T-cell (primary cell): ENCODE results near the gene TTC7B. TPM values are rescaled to one million over a fixed set of nuclear protein-coding genes. Genes with fewer than 3 reads are reported as not detected.

ENCODE experiments used
- ATAC-seq, 4 experiments: fragments of 200-7000 bp in 3 of 4; fragments of 150-1000 bp in 1 of 4; cut with Tn5 transposase; replicated peaks in 1 of 4; 1 replicate in 3 of 4; 2 replicates in 1 of 4; pipeline ENCODE4 v1.10.0; 2021; ENCODE audit warnings: moderate library complexity in 3 of 4, mild to moderate bottlenecking in 2 of 4, moderate number of reproducible peaks in 1 of 4
- CTCF ChIA-PET, 2 donors: fragments of 300-600 bp; sonication (Branson Sonifier 250); formaldehyde crosslinking; loops; one replicate each; lab custom pipeline; 2022; ENCODE audit warnings: antibody characterized with exemption in 2 of 2; lab: Charles Lee
- POLR2A ChIA-PET, 2 donors: fragments of 300-600 bp; sonication (Branson Sonifier 250); formaldehyde crosslinking; loops; one replicate each; lab custom pipeline; 2022; ENCODE audit warnings: antibody characterized with exemption in 2 of 2; lab: Charles Lee
- DNase-seq, 35 experiments: peaks; one replicate each; pipeline versions ENCODE4 v3.0.0 to v3.0.0-alpha.2; 2013 to 2023
- H3K27ac ChIP-seq: one replicate; pipeline ENCODE4 v1.5.1; 2013; ENCODE audit warnings: low read length
- H3K27me3 ChIP-seq, 2 experiments: replicated peaks in 1 of 2; 1 replicate in 1 of 2; 2 replicates in 1 of 2; pipeline versions ENCODE4 v1.6.1 to v1.7.0; 2013; ENCODE audit warnings: low read length in 1 of 2, mixed read lengths in 1 of 2; ENCODE audit not compliant: control insufficient read depth in 2 of 2, insufficient read depth in 2 of 2; ENCODE audit errors: extremely low read depth in 1 of 2
- H3K36me3 ChIP-seq, 2 donors: 1 replicate in 1 of 2; 2 replicates in 1 of 2; pipeline versions ENCODE4 v1.6.1 to v1.7.0; 2013; ENCODE audit warnings: low read length in 1 of 2; ENCODE audit not compliant: control insufficient read depth in 2 of 2, insufficient read depth in 1 of 2; ENCODE audit errors: extremely low read depth in 1 of 2
- H3K4me1 ChIP-seq, 2 experiments: 1 replicate in 1 of 2; 2 replicates in 1 of 2; pipeline versions ENCODE4 v1.6.1 to v1.7.0; 2013; ENCODE audit warnings: low read length in 2 of 2, mixed read lengths in 1 of 2; ENCODE audit not compliant: insufficient read depth in 2 of 2, control insufficient read depth in 1 of 2; ENCODE audit errors: extremely low read depth in 1 of 2
- H3K4me3 ChIP-seq, 2 donors: 1 replicate in 1 of 2; 2 replicates in 1 of 2; pipeline versions ENCODE4 v1.5.1 to v1.7.0; 2013; ENCODE audit warnings: mild to moderate bottlenecking in 2 of 2, low read length in 1 of 2, moderate library complexity in 1 of 2; ENCODE audit not compliant: control insufficient read depth in 1 of 2; ENCODE audit errors: extremely low read depth in 1 of 2
- H3K9me3 ChIP-seq: 2 replicates; pipeline ENCODE4 v1.7.0; 2013
- H3K27ac Mint-ChIP-seq, 2 donors: one replicate each; pipeline ENCODE4 v1.8.0; 2020 to 2021; ENCODE audit warnings: mild to moderate bottlenecking in 2 of 2, mixed read lengths in 2 of 2
- H3K27me3 Mint-ChIP-seq, 2 donors: one replicate each; pipeline ENCODE4 v1.8.0; 2021 to 2022; ENCODE audit warnings: mixed read lengths in 2 of 2
- H3K36me3 Mint-ChIP-seq: one replicate; pipeline ENCODE4 v1.8.0; 2021; ENCODE audit warnings: mixed read lengths
- H3K4me1 Mint-ChIP-seq, 3 donors: one replicate each; pipeline ENCODE4 v1.8.0; 2020 to 2022; ENCODE audit warnings: mixed read lengths in 3 of 3, mild to moderate bottlenecking in 1 of 3
- H3K4me3 Mint-ChIP-seq, 3 donors: one replicate each; pipeline ENCODE4 v1.8.0; 2020 to 2022; ENCODE audit warnings: mild to moderate bottlenecking in 3 of 3, mixed read lengths in 3 of 3, moderate library complexity in 3 of 3
- H3K9me3 Mint-ChIP-seq, 3 donors: one replicate each; pipeline ENCODE4 v1.8.0; 2020 to 2022; ENCODE audit warnings: mixed read lengths in 3 of 3
- WGBS: methylation state at CpG from one replicate; pipeline ENCODE4 v1.1.5; 2013; ENCODE audit warnings: missing lambda C conversion rate; ENCODE audit not compliant: insufficient coverage; 5-methylcytosine and 5-hydroxymethylcytosine counted together
- total RNA-seq, 35 experiments: library from RNA in 6 of 35; stranded (reverse) in 6 of 35; fragments of 120-200 nt in 1 of 35; gene quantifications; one replicate each; pipeline versions ENCODE4 v1.2.1 to v1.2.4 and lab custom pipeline; 2013 to 2026

The TTC7B gene
- total RNA-seq, 5 donors from 2014 or later (not counting 1 experiment from before 2014, with no cell fraction given), result 1.5 to 2.6 (median 1.7) TPM

- H3K27ac Mint-ChIP-seq, result no peak overlapping the region
- H3K27me3 ChIP-seq, result peaks cover 0 to 11% of the 10 kb centered on the region in 2 experiments
- H3K27ac ChIP-seq, result no peak overlapping the region
- DNase-seq (no peak), ATAC-seq (no peak)
- CTCF ChIA-PET, result no interaction called here
- no peaks in the 10 kb centered on the region for H3K36me3 Mint-ChIP-seq
- H3K4me3 ChIP-seq, result no peak overlapping the region
- POLR2A ChIA-PET, result no interaction called here
- H3K9me3 Mint-ChIP-seq, result no peaks in the 10 kb centered on the region
- H3K4me1 Mint-ChIP-seq, result peaks cover 0 to 2% (median 0%) of the 10 kb centered on the region in 3 donors
- 78% methylated on average over 8 of the region's 10 CpGs for WGBS
- H3K9me3 ChIP-seq, result no peaks in the 10 kb centered on the region
- no peaks in the 10 kb centered on the region for H3K27me3 Mint-ChIP-seq
- peaks cover 0 to 3% of the 10 kb centered on the region in 2 experiments for H3K4me1 ChIP-seq
- H3K4me3 Mint-ChIP-seq, result no peak overlapping the region
- no peaks in the 10 kb centered on the region for H3K36me3 ChIP-seq
These were observed 278.1 kb downstream of the TTC7B start for GRCh38 chr14:90538095-90538494.

DNA sequence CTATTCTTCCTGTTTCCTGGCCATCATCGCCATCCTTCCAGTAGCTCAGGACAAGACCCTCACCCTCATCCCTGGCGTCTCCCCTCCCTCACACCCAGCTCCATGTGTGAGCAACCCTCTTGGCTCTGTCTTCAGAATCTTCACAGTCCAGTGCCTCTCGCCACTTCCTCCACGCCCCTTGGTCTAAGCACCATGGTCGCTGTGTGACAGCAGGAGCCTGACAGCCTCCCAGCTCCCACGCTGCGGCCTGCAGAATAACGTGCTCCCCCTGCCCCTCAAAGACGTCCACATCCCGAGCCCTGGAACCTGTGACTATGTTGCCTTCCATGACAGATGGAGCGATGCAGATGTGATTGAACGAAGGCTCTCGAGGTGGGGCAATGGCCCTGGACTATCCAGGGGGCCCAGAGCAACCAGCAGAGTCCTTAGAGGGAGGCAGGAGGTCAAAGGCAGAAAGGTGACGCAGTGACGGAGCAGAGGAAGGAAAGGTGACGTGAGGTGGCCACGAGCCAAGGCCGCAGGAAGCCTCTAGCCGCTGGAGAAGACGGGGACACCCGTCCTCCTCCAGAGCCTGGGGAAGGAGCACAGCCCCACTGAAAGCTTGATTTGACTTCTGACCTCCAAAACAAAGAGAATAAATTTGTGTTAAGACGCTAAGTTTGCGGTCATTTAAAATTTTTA, 279.6 kb downstream of the TTC7B start:
- H3K27me3 ChIP-seq, result peaks cover 0 to 11% of the 10 kb centered on the region in 2 experiments
- CTCF ChIA-PET, result no interaction called here
- H3K4me1 Mint-ChIP-seq, result peaks cover 0 to 2% (median 0%) of the 10 kb centered on the region in 3 donors
- H3K27ac ChIP-seq, result no peak overlapping the region
- H3K4me3 ChIP-seq, result no peak overlapping the region
- 83% methylated on average over 19 of the region's 23 CpGs for WGBS
- H3K9me3 ChIP-seq, result no peaks in the 10 kb centered on the region
- no peaks in the 10 kb centered on the region for H3K27me3 Mint-ChIP-seq
- H3K4me3 Mint-ChIP-seq, result no peak overlapping the region
- DNase-seq, result no peak
- no peaks in the 10 kb centered on the region for H3K9me3 Mint-ChIP-seq
- POLR2A ChIA-PET, result no interaction called here
- H3K27ac Mint-ChIP-seq, result no peak overlapping the region
- H3K36me3 ChIP-seq, result no peaks in the 10 kb centered on the region
- ATAC-seq, result no peak
- H3K4me1 ChIP-seq, result peaks cover 0 to 3% of the 10 kb centered on the region in 2 experiments
- no peaks in the 10 kb centered on the region for H3K36me3 Mint-ChIP-seq

DNA sequence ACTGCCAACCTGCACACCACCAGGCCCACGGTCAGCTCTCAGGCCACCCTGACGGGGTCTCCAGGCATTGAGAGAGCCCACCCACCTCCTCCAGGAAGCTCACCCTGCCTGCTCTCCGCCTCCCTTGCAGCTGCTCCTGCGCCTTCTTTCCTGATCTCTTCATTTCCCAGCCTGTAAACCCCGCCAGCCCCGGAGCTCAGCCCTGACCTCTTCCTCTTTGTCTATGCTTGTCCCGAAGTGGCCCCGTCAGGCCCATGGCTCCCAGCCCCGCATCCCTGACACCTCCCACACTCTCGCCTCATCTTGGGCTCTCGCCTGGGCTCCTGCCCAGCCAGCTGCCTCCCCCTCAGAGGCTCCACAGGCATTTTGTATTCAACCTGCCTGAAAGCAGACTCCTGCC, 280.1 kb downstream of the TTC7B start:
- no peaks in the 10 kb centered on the region for H3K9me3 Mint-ChIP-seq
- ATAC-seq, result no peak
- H3K9me3 ChIP-seq, result no peaks in the 10 kb centered on the region
- CTCF ChIA-PET, result no interaction called here
- H3K27me3 ChIP-seq, result peaks cover 0 to 11% of the 10 kb centered on the region in 2 experiments
- WGBS, result 82% methylated on average over 11 of the region's 11 CpGs
- H3K36me3 Mint-ChIP-seq, result no peaks in the 10 kb centered on the region
- peaks cover 0 to 3% of the 10 kb centered on the region in 2 experiments for H3K4me1 ChIP-seq
- H3K4me3 Mint-ChIP-seq, result no peak overlapping the region
- no peak overlapping the region for H3K27ac ChIP-seq
- H3K4me1 Mint-ChIP-seq, result peaks cover 0 to 2% (median 0%) of the 10 kb centered on the region in 3 donors
- no peaks in the 10 kb centered on the region for H3K36me3 ChIP-seq
- POLR2A ChIA-PET, result no interaction called here
- no peak overlapping the region for H3K4me3 ChIP-seq
- DNase-seq, result no peak
- no peak overlapping the region for H3K27ac Mint-ChIP-seq
- no peaks in the 10 kb centered on the region for H3K27me3 Mint-ChIP-seq

DNA sequence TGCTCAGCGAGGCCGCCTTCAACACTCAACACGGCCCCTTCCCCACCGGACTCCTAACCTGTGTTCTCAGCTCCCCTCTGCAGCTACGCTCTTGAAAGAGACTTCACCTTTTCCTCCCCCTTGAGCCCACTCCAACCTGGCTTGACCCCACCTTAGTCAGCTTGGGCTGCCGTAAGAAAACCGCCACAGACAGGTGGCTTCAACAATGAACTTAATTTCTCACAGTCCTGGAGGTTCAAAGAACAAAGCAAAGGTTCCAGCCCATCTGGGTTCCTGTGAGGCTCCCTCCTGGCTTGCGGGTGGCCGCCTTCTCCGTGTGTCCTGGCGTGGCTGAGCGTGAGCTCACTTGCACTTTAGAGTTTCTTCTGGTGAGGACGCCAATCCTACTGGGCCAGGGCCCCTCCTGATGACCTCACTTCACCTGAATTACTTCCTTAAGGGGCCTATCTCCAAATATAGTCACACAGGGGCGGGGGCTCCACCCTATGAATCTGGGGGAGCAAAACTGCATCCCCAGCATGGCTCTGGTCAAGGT, 280.6 kb downstream of the TTC7B start:
- no peak overlapping the region for H3K27ac ChIP-seq
- H3K4me1 Mint-ChIP-seq, result peaks cover 0 to 2% (median 0%) of the 10 kb centered on the region in 3 donors

DNA sequence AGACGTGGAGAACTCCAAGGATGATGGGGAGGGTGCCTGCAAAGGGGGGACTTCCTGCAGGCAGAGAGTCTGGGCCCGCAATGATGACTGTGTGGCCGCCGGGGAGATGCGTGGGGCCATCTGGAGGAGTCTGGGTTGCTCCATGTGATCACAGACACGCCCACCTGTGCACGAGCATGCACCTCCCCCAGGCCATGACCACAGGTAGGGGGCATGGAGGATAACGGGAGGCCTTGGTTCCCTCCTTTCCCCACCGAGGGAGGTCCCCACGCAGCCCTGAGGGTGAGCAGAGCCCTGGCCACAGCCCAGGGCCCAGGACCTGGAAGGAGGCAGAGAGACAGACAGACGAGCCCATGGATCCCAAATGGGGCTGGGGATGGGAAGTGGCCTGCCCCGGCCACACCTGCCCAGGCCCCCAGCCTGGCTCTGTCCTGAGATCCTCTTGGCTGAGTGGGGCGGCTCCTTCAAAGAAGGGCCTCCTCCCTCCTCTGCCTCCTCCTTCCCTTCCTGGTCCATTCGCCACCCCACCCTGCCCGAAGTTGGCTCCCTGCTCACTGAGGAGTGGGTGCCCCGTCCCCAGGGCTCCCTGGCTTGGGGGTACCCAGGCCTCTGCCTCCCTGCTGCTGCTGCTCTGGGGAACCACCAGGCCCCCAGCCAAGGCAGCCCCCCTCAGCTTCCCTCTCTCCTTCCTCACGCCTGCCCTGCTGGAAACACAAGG, 281.2 kb downstream of the TTC7B start:
- Histone ChIP-seq H3K9me3 (no peaks in the 10 kb centered on the region), H3K36me3 (no peaks in the 10 kb centered on the region), H3K27ac (no peak overlapping the region), H3K4me1 (peaks cover 0 to 3% of the 10 kb centered on the region in 2 experiments), H3K27me3 (peaks cover 0 to 11% of the 10 kb centered on the region in 2 experiments), H3K4me3 (no peak overlapping the region)
- ChIA-PET CTCF (no interaction called here), POLR2A (no interaction called here)
- DNase-seq (no peak), ATAC-seq (no peak)
- Mint-ChIP-seq H3K4me3 (no peak overlapping the region), H3K27me3 (no peaks in the 10 kb centered on the region), H3K9me3 (no peaks in the 10 kb centered on the region), H3K36me3 (no peaks in the 10 kb centered on the region), H3K27ac (no peak overlapping the region), H3K4me1 (peaks cover 0 to 2% (median 0%) of the 10 kb centered on the region in 3 donors)
- 87% methylated on average over 12 of the region's 17 CpGs for WGBS

More for the DNA sequence above, 280.6 kb downstream of the TTC7B start:
- Histone ChIP-seq H3K4me1 (peaks cover 0 to 3% of the 10 kb centered on the region in 2 experiments), H3K27me3 (peaks cover 0 to 11% of the 10 kb centered on the region in 2 experiments), H3K36me3 (no peaks in the 10 kb centered on the region), H3K4me3 (no peak overlapping the region), H3K9me3 (no peaks in the 10 kb centered on the region)
- no peak overlapping the region for H3K27ac Mint-ChIP-seq
- H3K4me3 Mint-ChIP-seq, result no peak overlapping the region
- POLR2A ChIA-PET, result no interaction called here
- WGBS, result 88% methylated on average over 13 of the region's 14 CpGs
- ATAC-seq (no peak), DNase-seq (no peak)
- no peaks in the 10 kb centered on the region for H3K9me3 Mint-ChIP-seq
- CTCF ChIA-PET, result no interaction called here
- no peaks in the 10 kb centered on the region for H3K27me3 Mint-ChIP-seq
- no peaks in the 10 kb centered on the region for H3K36me3 Mint-ChIP-seq

DNA sequence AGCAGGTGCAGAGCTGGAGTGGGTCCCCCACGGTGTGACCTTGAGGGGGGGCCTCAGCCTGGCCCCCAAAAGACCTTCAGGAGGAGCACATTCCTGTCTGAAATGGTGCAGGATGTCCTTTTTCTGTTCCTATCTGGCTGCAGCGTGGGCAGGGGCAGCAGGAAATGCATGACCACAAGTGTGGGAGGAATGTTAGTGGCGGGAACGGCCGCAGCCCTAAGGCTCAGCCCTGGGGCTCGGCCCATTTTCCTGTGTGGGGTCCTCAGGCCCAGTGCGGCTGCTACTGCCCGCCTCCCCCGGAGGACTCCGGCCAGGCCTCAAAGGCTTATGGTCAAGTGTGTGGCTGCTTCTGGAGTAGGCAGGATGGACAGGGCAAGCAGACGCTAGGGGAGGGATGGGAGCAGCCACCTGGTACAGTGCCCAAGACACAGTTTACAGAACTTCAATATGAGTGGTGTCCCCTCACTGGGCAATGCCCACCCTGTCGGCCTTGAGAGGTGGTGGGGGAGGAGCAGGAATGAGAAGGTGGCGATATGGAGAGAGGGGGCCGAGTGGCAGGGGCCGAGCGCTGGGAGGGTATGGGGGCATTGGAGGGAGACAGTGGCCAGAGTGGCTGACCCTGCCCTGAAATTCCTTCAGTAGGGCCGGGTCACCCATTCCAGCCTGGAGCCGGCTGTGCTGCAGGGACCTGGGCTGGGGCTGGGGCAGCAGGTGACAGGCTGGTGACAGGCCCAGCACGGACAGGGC, 282.0 kb downstream of the TTC7B start:
- DNase-seq (no peak), ATAC-seq (no peak)
- Histone ChIP-seq H3K4me1 (peaks cover 0 to 3% of the 10 kb centered on the region in 2 experiments), H3K27me3 (peaks cover 0 to 11% of the 10 kb centered on the region in 2 experiments), H3K27ac (no peak overlapping the region), H3K4me3 (no peak overlapping the region), H3K9me3 (no peaks in the 10 kb centered on the region), H3K36me3 (no peaks in the 10 kb centered on the region)
- ChIA-PET CTCF (interaction anchor here in 1 of 2 donors (0.5 kb wide), 1 partner anchor 13 kb away, joined by 4 read pairs; no protein-coding TSS in a partner anchor), POLR2A (no interaction called here)
- H3K4me3 Mint-ChIP-seq, result no peak overlapping the region
- 62% methylated on average over 19 of the region's 19 CpGs for WGBS
- H3K4me1 Mint-ChIP-seq, result peaks cover 0 to 2% (median 0%) of the 10 kb centered on the region in 3 donors
- H3K27me3 Mint-ChIP-seq, result no peaks in the 10 kb centered on the region
- H3K27ac Mint-ChIP-seq, result no peak overlapping the region
- H3K36me3 Mint-ChIP-seq, result no peaks in the 10 kb centered on the region
- no peaks in the 10 kb centered on the region for H3K9me3 Mint-ChIP-seq
